Calu3 (cell line): ENCODE data around the gene ADGRF4. TPM values are rescaled to one million over a fixed set of nuclear protein-coding genes. Genes with fewer than 3 reads are reported as not detected.

Source experiments
- BruUV-seq: library from RNA; stranded (reverse); fragments of 400-500 nt; replicated peaks from 2 replicates; lab custom pipeline; 2021; lab: Mats Ljungman, UMichigan
- CTCF ChIA-PET: fragments of 300-600 bp; sonication (Branson Sonifier 250); formaldehyde crosslinking; loops from one replicate; lab custom pipeline; 2022; ENCODE audit warnings: antibody characterized with exemption; lab: Charles Lee
- DNase-seq: peaks from one replicate; pipeline ENCODE4 v3.0.0; 2022
- H3K27ac Mint-ChIP-seq: one replicate; pipeline ENCODE4 v1.8.0; 2022; ENCODE audit warnings: mixed read lengths; ENCODE audit not compliant: unreplicated experiment
- H3K27me3 Mint-ChIP-seq: one replicate; pipeline ENCODE4 v1.8.0; 2022; ENCODE audit warnings: mixed read lengths; ENCODE audit not compliant: unreplicated experiment
- H3K36me3 Mint-ChIP-seq: one replicate; pipeline ENCODE4 v1.8.0; 2022; ENCODE audit warnings: mild to moderate bottlenecking, moderate library complexity, mixed read lengths; ENCODE audit not compliant: insufficient read depth, unreplicated experiment
- H3K4me1 Mint-ChIP-seq: one replicate; pipeline ENCODE4 v1.8.0; 2022; ENCODE audit warnings: mild to moderate bottlenecking, low read depth, mixed read lengths; ENCODE audit not compliant: unreplicated experiment
- H3K4me3 Mint-ChIP-seq: one replicate; pipeline ENCODE4 v1.8.0; 2022; ENCODE audit warnings: mild to moderate bottlenecking, low read depth, moderate library complexity, mixed read lengths; ENCODE audit not compliant: unreplicated experiment
- H3K9me3 Mint-ChIP-seq: one replicate; pipeline ENCODE4 v1.8.0; 2022; ENCODE audit warnings: low read depth, mixed read lengths; ENCODE audit not compliant: unreplicated experiment
- intact Hi-C: fragments of 100-400 bp; cut with micrococcal nuclease; formaldehyde crosslinking; loops from one replicate; pipeline ENCODE4 v1.10.0; 2022; ENCODE audit not compliant: unreplicated experiment
- total RNA-seq: library from RNA; stranded (reverse); gene quantifications from 2 replicates; pipeline ENCODE4 v1.2.3, GENCODE V29; 2022
- TF ChIP-seq, protein P1 (sequence below): fragments of 200-600 bp; IDR thresholded peaks from one replicate; pipeline ENCODE4 v1.8.0; 2022; ENCODE audit warnings: antibody characterized with exemption; ENCODE audit not compliant: unreplicated experiment

The ADGRF4 gene
- total RNA-seq, 1 experiment from 2014 or later, result 7.3 TPM

DNA sequence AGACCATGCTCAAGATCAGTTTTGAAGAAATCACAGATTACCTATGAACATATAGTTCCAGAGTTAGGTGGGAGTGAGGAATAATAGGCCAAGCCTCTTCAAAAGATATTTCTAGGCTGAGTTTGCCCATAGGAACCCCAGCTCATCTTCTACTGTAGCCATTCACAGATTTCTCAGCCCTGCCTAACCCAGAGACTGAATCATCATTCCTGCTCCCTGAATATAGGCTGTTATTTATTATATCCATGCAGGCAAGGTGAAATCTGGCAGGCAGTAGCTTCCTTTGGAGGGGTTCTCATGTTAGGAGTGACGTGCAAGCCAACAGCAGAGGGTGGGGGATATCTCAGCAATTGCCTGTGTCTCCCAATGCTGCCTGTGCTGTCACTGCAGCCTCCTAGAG lies 25.6 kb upstream of the ADGRF4 start:
- DNase-seq, result no peak
- CTCF ChIA-PET, result no interaction called here
- Mint-ChIP-seq H3K36me3 (no peaks in the 10 kb centered on the region), H3K9me3 (no peaks in the 10 kb centered on the region), H3K4me3 (no peak overlapping the region), H3K4me1 (peaks cover 24% of the 10 kb centered on the region), H3K27me3 (no peaks in the 10 kb centered on the region), H3K27ac (peak overlapping the region; percentile 61)
- intact Hi-C loops, result no loop called here
- BruUV-seq, result no TSS peak
- TF ChIP-seq, protein P1, sequence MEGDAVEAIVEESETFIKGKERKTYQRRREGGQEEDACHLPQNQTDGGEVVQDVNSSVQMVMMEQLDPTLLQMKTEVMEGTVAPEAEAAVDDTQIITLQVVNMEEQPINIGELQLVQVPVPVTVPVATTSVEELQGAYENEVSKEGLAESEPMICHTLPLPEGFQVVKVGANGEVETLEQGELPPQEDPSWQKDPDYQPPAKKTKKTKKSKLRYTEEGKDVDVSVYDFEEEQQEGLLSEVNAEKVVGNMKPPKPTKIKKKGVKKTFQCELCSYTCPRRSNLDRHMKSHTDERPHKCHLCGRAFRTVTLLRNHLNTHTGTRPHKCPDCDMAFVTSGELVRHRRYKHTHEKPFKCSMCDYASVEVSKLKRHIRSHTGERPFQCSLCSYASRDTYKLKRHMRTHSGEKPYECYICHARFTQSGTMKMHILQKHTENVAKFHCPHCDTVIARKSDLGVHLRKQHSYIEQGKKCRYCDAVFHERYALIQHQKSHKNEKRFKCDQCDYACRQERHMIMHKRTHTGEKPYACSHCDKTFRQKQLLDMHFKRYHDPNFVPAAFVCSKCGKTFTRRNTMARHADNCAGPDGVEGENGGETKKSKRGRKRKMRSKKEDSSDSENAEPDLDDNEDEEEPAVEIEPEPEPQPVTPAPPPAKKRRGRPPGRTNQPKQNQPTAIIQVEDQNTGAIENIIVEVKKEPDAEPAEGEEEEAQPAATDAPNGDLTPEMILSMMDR, result no peak

DNA sequence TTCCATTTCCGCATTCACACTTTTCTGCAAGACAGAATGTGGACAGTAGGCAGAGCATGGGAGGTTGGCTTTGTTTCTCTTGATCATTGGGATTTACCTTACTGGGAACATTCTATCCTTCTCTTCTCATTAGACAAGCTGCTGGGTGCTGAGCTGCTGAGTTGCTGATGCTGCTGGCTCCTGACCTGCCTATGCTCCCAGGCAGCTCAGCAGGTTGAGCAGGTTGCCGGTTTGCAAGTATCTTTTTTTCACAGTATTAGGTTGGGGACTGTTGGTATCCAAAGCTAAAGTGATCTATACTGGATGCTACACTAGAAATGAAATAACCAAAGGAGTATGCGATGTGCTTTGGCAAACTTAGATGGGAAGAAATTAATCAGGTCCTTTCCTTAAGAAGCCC lies 23.7 kb upstream of the ADGRF4 start:
- DNase-seq, result no peak
- Mint-ChIP-seq H3K27me3 (no peaks in the 10 kb centered on the region), H3K4me3 (no peak overlapping the region), H3K9me3 (no peaks in the 10 kb centered on the region), H3K36me3 (no peaks in the 10 kb centered on the region), H3K27ac (no peak overlapping the region), H3K4me1 (peaks cover 16% of the 10 kb centered on the region)
- CTCF ChIA-PET, result no interaction called here
- intact Hi-C loops, result no loop called here
- TF ChIP-seq, protein P1, result no peak
- BruUV-seq, result no TSS peak

DNA sequence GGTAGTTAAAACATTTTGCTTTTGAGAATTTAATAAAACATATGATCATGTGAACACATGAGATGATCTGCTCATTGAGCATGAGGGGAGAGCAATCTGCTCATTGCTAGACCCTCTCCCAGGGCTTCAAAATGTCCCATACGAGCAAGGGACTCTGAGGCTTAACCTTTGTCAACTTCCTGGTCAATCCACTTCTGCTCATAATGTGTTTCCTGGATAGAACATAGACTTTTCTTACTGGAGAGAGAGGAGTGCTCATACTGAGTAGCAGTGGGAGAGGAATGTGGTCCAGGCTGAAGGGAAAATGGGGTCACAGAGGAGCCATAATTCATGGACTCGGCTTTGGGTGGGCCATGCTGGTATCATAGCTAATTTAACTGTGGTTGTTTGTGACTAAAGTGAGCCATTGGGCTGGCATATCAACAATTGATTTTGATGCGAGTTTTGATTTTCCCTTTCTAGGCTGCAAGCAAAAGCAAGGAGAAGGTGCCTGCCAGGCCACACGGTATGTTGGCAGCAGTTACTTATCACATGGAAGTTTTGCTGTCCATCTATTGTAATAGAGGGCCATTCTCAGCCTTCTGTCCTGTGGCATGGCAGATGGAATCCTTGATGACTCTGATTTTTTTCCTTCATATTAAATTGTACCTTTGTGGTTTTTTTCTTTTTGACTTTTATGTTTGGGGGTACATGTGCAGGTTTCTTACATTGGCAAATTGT lies 20.8 kb upstream of the ADGRF4 start:
- CTCF ChIA-PET, result no interaction called here
- intact Hi-C loops, result no loop called here
- TF ChIP-seq, protein P1, result no peak
- no peak for DNase-seq
- Mint-ChIP-seq H3K9me3 (no peaks in the 10 kb centered on the region), H3K4me3 (no peak overlapping the region), H3K27ac (no peak overlapping the region), H3K36me3 (no peaks in the 10 kb centered on the region), H3K27me3 (no peaks in the 10 kb centered on the region), H3K4me1 (peaks cover 8% of the 10 kb centered on the region)
- no TSS peak for BruUV-seq

- Mint-ChIP-seq H3K9me3 (no peaks in the 10 kb centered on the region), H3K4me3 (no peak overlapping the region), H3K36me3 (no peaks in the 10 kb centered on the region), H3K27me3 (no peaks in the 10 kb centered on the region), H3K27ac (no peak overlapping the region), H3K4me1 (no peaks in the 10 kb centered on the region)
- BruUV-seq, result no TSS peak
- DNase-seq, result no peak
- TF ChIP-seq, protein P1, result no peak
- intact Hi-C loops, result no loop called here
- CTCF ChIA-PET, result no interaction called here
Measured at GRCh38 chr6:47678739-47679138, 19.6 kb upstream of the ADGRF4 start.
